GM12878 (cell line): Measurements from ENCODE around the gene PKNOX1.
"Not testable (repeated sequence)": the region's sequence is repeated elsewhere in the genome, so short reads cannot be mapped to it uniquely, and the experiment has no call there.

Experiments
- BRCA1 ChIP-seq: IDR thresholded peaks from 2 replicates; pipeline ENCODE4 v1.6.1; 2011; ENCODE audit warnings: low read depth, low read length, improper control_type of control experiment
- CREB1 ChIP-seq: IDR thresholded peaks from 2 replicates; pipeline ENCODE4 v1.6.1; 2012; ENCODE audit warnings: low read depth, mild to moderate bottlenecking, inconsistent platforms
- EGR1 ChIP-seq, 2 experiments: IDR thresholded peaks; 1 replicate in 1 of 2; 2 replicates in 1 of 2; pipeline ENCODE4 v1.6.1; 2011 to 2012; ENCODE audit warnings: low read depth in 2 of 2, low read length in 2 of 2, borderline replicate concordance in 1 of 2, mild to moderate bottlenecking in 1 of 2, moderate library complexity in 1 of 2
- EP300 ChIP-seq, 2 experiments: fragments of 150-350 bp in 1 of 2; IDR thresholded peaks; 2 replicates each; pipeline ENCODE4 v1.6.1; 2011 to 2012; ENCODE audit warnings: low read depth in 2 of 2, low read length in 2 of 2, borderline replicate concordance in 1 of 2, improper control_type of control experiment in 1 of 2, inconsistent platforms in 1 of 2; ENCODE audit not compliant: control insufficient read depth in 1 of 2
- EZH2 ChIP-seq: IDR thresholded peaks from 2 replicates; pipeline ENCODE4 v1.6.1; 2012; ENCODE audit warnings: low read depth, mild to moderate bottlenecking, control low read depth, inconsistent platforms, low read length, borderline replicate concordance; ENCODE audit not compliant: control insufficient read depth
- GABPA ChIP-seq: IDR thresholded peaks from 2 replicates; pipeline ENCODE4 v1.6.1; 2014; ENCODE audit warnings: antibody characterized with exemption, low read depth, mild to moderate bottlenecking, inconsistent platforms
- NBN ChIP-seq: fragments of 450-650 bp; IDR thresholded peaks from 2 replicates; pipeline ENCODE4 v1.6.1; 2016
- POLR2A ChIP-seq: IDR thresholded peaks from 2 replicates; pipeline ENCODE4 v1.6.1; 2011; ENCODE audit warnings: low read depth, mild to moderate bottlenecking, low read length
- POLR2AphosphoS5 ChIP-seq: IDR thresholded peaks from 2 replicates; pipeline ENCODE4 v1.6.1; 2011; ENCODE audit warnings: mild to moderate bottlenecking, low read length, inconsistent platforms
- RAD21 ChIP-seq: IDR thresholded peaks from 2 replicates; pipeline ENCODE4 v1.6.1; 2011; ENCODE audit warnings: mild to moderate bottlenecking, low read depth, low read length, moderate library complexity; ENCODE audit not compliant: insufficient read depth
- TCF12 ChIP-seq: IDR thresholded peaks from 2 replicates; pipeline ENCODE4 v1.6.1; 2011; ENCODE audit warnings: low read depth, mild to moderate bottlenecking, low read length
- TF ChIP-seq, protein P1 (sequence below), 3 experiments: IDR thresholded peaks in 2 of 3; conservative IDR thresholded peaks in 1 of 3; 2 replicates each; pipeline ENCODE4 v1.5.1; 2011; ENCODE audit warnings: low read depth in 3 of 3, low read length in 3 of 3, mild to moderate bottlenecking in 3 of 3, control low read depth in 2 of 3, moderate library complexity in 2 of 3, inconsistent platforms in 1 of 3, mixed read lengths in 1 of 3; ENCODE audit not compliant: control insufficient read depth in 2 of 3, insufficient read depth in 1 of 3; ENCODE audit errors: extremely low read depth in 1 of 3

DNA sequence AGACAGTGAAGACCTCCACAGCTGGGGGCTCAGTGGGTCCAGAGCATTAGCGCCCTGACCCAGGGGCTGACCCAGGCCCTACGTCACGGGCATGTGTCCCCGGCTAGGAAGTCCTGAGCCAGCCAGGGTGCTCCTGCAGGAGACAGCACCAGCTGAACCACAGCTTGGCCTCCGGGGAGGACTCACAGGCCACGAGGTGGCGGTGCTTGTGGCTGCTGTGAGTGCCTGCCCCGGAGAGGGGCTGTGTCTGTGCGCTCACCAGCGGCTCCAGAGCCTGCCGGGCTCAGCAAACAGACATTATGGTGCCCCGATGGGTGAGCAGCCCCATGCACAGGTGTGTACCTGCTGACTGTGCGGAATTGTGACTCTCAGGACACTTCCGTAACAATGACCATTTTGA lies 70.2 kb downstream of the PKNOX1 start:
- TF ChIP-seq TCF12; GABPA; POLR2A; POLR2AphosphoS5; BRCA1; NBN; CREB1; EP300 (IDR thresholded peaks at IDR 0.05; ENCODE audit: borderline replicate concordance in 1 of 2, control insufficient read depth in 1 of 2, low read depth in 2 of 2, low read length in 2 of 2); EGR1 (IDR thresholded peaks at IDR 0.05; ENCODE audit: borderline replicate concordance in 1 of 2, low read depth in 2 of 2, low read length in 2 of 2); EZH2; RAD21: not testable (repeated sequence)
- TF ChIP-seq, protein P1, sequence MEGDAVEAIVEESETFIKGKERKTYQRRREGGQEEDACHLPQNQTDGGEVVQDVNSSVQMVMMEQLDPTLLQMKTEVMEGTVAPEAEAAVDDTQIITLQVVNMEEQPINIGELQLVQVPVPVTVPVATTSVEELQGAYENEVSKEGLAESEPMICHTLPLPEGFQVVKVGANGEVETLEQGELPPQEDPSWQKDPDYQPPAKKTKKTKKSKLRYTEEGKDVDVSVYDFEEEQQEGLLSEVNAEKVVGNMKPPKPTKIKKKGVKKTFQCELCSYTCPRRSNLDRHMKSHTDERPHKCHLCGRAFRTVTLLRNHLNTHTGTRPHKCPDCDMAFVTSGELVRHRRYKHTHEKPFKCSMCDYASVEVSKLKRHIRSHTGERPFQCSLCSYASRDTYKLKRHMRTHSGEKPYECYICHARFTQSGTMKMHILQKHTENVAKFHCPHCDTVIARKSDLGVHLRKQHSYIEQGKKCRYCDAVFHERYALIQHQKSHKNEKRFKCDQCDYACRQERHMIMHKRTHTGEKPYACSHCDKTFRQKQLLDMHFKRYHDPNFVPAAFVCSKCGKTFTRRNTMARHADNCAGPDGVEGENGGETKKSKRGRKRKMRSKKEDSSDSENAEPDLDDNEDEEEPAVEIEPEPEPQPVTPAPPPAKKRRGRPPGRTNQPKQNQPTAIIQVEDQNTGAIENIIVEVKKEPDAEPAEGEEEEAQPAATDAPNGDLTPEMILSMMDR (IDR thresholded peaks at IDR 0.05 in 2 of 3, conservative IDR thresholded peaks at IDR 0.05 in 1 of 3; ENCODE audit: control insufficient read depth in 2 of 3, extremely low read depth in 1 of 3, insufficient read depth in 1 of 3, low read depth in 3 of 3, low read length in 3 of 3): not testable (repeated sequence)
